NB4 (cell line): ENCODE measurements around the gene ARMC3.

Source experiments
- CTCF ChIP-seq: IDR thresholded peaks from one replicate; pipeline ENCODE4 v1.5.1; 2012; ENCODE audit warnings: low read depth, low read length
- MYC ChIP-seq: IDR thresholded peaks from 2 replicates; pipeline ENCODE4 v1.6.1; 2011; ENCODE audit warnings: low read depth, low read length
- POLR2A ChIP-seq: IDR thresholded peaks from 2 replicates; pipeline ENCODE4 v1.6.1; 2011; ENCODE audit warnings: mild to moderate bottlenecking; ENCODE audit not compliant: insufficient read length; ENCODE audit errors: extremely low read depth
- TF ChIP-seq, protein P1 (sequence below): IDR thresholded peaks from 2 replicates; pipeline ENCODE4 v1.6.1; 2011; ENCODE audit warnings: low read depth, low read length

- TF ChIP-seq CTCF, result no peak
- no peak for TF ChIP-seq POLR2A
- TF ChIP-seq MYC, result no peak
- TF ChIP-seq, protein P1, sequence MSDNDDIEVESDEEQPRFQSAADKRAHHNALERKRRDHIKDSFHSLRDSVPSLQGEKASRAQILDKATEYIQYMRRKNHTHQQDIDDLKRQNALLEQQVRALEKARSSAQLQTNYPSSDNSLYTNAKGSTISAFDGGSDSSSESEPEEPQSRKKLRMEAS, result no peak
Observed at GRCh38 chr10:23001901-23002516, 74.2 kb downstream of the ARMC3 start.
